AG09319 (cell line): ENCODE measurements around the gene SMAD5.

Experiments
- DNase-seq: peaks from one replicate; pipeline ENCODE4 v3.0.0-alpha.2; 2010; ENCODE audit warnings: low read depth; ENCODE audit errors: extremely low read depth
- CTCF ChIP-seq: IDR thresholded peaks from 2 replicates; pipeline ENCODE4 v1.5.1; 2011; ENCODE audit warnings: low read depth, mild to moderate bottlenecking, inconsistent platforms, low read length, moderate library complexity

Gene SMAD5

GRCh38 chr5:136209346-136209910, 76.8 kb downstream of the SMAD5 start:
- no peak for DNase-seq
- TF ChIP-seq CTCF: no peak

- no peak for TF ChIP-seq CTCF
- DNase-seq: no peak
Observed at GRCh38 chr5:136210259-136210658, 77.6 kb downstream of the SMAD5 start.

DNA sequence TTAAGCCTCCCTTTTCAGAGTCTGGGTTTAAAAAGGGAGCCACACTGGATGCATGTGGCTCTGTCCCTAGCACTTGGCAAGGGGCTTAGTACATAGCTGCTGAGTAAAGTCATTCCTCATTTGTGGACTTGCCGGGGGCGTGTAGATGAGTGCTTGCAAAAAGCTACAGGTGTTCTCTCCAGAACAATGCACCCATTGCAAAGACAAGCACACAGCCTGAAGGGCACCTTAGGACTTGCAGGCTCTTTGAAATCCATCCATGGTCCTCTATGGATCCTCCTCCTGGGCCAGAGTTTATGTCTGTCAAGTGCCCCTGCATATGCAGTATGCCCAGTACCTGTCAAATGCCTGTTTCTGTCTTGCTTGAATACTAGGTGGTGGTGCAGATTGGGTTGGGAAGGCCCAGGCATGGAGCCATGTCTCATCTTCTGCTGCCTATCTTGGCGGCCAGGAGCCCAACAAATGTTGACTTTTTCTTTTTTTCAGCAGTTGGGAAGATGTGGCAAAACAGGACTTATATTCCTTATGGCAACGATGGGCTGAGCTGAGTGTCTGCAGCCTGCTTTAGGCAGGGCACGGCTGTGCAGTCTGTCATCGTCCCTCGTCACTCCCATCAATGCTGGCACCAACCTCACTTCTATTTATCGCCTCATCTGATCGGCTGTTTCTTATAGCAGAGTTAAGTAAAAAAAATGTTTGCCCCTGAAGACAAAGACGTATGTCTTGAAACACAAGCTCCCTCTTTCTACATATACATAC, 78.8 kb downstream of the SMAD5 start:
- TF ChIP-seq CTCF: no peak
- DNase-seq: no peak

DNA sequence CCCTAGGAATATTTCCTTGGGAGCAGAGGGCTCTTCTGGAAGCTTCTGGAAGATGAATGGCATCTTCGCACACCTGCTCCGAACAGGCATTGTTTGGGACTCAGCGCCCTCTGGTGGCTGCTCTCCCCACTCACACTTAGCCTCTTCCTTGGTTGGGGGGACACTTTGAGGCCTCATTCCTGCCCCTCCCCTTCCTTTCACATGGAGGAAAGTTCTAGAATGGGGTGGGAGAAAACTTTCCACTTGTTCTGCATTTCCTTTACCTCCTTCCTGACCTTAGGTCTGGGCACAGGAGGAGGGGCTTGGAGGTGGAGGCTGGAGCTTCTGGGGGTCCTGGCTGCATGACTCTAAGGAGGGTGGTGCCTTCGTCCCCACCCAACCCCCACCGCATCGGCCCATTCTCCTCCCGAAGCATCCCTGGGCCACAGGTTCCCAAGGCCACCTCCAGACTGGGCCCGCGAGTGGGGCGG, 79.6 kb downstream of the SMAD5 start:
- TF ChIP-seq CTCF: peak; percentile 94
- DNase-seq: peak; percentile 10

GRCh38 chr5:136213919-136214493, 81.4 kb downstream of the SMAD5 start:
- TF ChIP-seq CTCF: no peak
- no peak for DNase-seq

GRCh38 chr5:136215812-136216211, 83.2 kb downstream of the SMAD5 start:
- TF ChIP-seq CTCF: no peak
- no peak for DNase-seq

GRCh38 chr5:136216230-136216629, 83.6 kb downstream of the SMAD5 start:
- DNase-seq: no peak

More at GRCh38 chr5:136216230-136216629, 83.6 kb downstream of the SMAD5 start:
- TF ChIP-seq CTCF: no peak
